ENCODE measurements around the gene AGAP3. TPM values are rescaled to one million over a fixed set of nuclear protein-coding genes. Genes with fewer than 3 reads are reported as not detected.

AGAP3 gene
- total RNA-seq, 2 donors from 2014 or later = 50.8 to 64.0 TPM

DNA sequence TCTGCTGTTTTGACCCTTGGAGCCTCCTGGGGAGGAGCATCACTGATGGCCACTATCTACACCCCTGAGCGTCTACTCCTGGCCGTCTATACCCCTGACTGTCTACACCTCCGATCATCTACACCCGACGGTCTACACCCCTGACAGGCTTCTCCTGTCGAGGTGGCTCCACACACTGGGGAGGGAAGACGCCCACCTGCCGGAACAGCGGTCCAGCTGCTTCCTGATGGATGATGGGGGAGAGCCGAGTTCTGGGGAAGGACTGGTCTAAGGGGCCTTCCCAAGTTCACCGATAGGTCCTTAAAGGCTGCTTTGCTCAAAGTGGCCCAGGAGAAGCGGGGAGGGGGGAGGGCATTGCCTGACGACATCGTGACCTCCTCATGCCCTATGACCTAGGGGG, 41.9 kb downstream of the AGAP3 start:
- DNase-seq = no peak
- intact Hi-C loops (cut with DNase I, micrococcal nuclease) = no loop called here
- no peak for ATAC-seq

GRCh38 chr7:151128716-151129115, 42.4 kb downstream of the AGAP3 start:
- ATAC-seq = no peak
- intact Hi-C loops (cut with DNase I, micrococcal nuclease) = no loop called here
- DNase-seq = no peak

- no peak for DNase-seq
- intact Hi-C loops (cut with DNase I, micrococcal nuclease) = no loop called here
- no peak for ATAC-seq
Observed at GRCh38 chr7:151129117-151129959, 43.1 kb downstream of the AGAP3 start.

DNA sequence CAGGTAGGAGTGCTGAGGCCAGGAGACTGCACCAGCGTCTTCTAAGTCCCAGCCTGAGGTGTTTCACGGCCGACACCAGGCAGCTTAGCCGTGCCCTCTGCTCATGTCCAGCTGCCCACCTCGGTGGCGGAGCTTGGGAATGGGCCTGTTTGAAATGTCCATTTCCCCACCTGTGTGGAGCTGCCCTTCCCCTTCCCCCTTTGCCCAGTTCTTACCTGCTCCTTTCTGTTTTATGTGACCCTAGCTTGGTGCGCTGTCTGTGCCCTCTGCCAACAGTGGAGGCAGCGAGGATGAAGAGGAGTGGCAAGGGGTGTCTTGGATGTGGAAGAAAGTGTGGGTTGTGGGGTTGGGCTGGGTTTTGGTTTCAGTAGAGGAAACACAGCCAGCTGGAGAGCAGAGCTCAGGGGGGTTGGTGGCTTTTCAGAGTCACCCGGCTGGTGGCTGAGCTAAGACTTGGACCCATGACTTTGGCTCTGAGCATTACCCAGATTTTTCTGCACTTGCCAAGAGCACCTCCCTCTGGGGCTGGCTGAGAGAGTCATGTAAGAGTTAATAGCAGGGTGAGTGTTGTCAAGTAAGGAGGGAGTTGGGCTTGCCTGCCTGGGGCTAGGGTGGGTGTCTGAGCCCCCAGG, 43.8 kb downstream of the AGAP3 start:
- no peak for ATAC-seq
- no peak for DNase-seq

GRCh38 chr7:151130741-151131157, 44.5 kb downstream of the AGAP3 start:
- DNase-seq = no peak
- no peak for ATAC-seq
- intact Hi-C loops (cut with DNase I, micrococcal nuclease) = no loop called here

More for the DNA sequence above, 43.8 kb downstream of the AGAP3 start:
- intact Hi-C loops (cut with DNase I, micrococcal nuclease) = no loop called here

DNA sequence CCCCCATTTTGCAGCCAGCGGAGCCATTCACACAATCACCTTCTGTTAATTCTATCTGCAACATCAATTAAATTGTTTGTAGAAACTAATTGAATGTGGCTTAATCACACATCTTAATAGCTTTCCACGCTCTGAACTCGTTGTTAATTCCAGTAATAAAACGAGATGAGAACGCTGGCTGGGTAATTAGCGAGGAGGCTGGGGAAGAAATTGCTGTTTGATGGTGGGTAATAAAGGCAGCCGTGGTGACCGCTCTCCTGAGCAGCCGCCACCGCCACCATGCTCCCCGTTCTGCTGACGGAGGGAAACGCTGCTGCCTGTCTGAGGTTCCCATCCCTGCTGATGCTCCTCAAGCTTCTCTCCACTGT, 44.9 kb downstream of the AGAP3 start:
- ATAC-seq (no peak), DNase-seq (no peak)
- intact Hi-C loops (cut with DNase I, micrococcal nuclease) = no loop called here

GRCh38 chr7:151131592-151132293, 45.5 kb downstream of the AGAP3 start:
- intact Hi-C loops (cut with DNase I, micrococcal nuclease) = no loop called here
- ATAC-seq = no peak
- no peak for DNase-seq

- intact Hi-C loops (cut with DNase I, micrococcal nuclease) = no loop called here
- DNase-seq (no peak), ATAC-seq (no peak)
Observed at GRCh38 chr7:151132461-151133205, 46.4 kb downstream of the AGAP3 start.

DNA sequence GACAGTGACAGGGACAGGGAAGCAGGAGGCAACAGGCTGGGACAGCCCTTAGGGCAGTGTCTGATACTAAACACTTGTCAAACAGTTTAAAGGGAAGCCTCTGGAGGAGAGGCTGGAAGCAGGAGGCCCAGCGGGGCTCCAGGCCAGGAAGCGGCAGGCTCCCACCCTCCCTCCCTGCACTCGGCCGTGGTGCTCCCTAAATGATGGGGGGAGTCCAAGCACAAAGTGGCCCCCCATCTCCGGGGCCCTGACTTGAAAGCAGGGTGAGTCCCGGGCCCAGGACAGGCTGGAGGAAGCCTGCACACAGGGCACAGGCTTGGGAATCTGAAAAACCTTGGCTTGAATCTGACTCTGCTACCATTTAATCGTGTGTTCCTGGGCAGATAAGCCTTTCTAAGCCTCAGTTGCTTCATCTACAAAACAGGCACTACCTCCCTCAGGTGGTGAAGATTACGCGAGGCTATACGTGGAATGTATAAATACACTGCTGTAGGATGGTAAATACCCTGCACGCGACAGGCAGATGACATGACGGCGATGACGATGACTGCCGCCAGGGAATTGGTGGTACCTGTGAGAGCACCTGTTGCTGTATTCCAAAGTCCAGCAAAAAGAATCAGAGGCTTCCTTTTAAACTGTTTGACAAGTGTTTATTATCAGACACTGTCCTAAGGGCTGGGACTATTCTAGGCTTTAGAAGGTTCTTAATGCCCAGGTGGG, 47.2 kb downstream of the AGAP3 start:
- no peak for DNase-seq
- intact Hi-C loops (cut with DNase I, micrococcal nuclease) = no loop called here

GRCh38 chr7:151133986-151134742, 47.9 kb downstream of the AGAP3 start:
- DNase-seq (no peak), ATAC-seq (no peak)
- intact Hi-C loops (cut with DNase I, micrococcal nuclease) = no loop called here

More for the DNA sequence above, 47.2 kb downstream of the AGAP3 start:
- ATAC-seq = peak; percentile 14

GRCh38 chr7:151134743-151135524, 48.7 kb downstream of the AGAP3 start:
- DNase-seq = no peak
- intact Hi-C loops (cut with DNase I, micrococcal nuclease) = no loop called here
- no peak for ATAC-seq

DNA sequence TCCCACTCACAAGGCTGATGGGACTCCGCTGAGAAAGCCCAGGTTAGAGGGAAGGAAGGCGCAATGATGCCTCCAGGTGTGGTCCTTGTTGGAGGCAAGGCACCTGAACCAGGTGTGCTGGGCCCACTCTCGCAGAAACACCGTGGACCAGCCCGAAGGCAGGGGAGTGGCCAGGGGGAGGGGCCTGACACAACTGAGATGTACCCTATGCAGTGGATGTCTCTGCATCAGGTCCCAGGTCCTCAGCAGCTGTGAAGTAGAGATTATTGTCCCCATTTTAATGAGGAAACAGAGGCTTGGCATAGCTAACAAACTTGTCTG, 49.2 kb downstream of the AGAP3 start:
- no peak for ATAC-seq
- intact Hi-C loops (cut with DNase I, micrococcal nuclease) = no loop called here
- no peak for DNase-seq

GRCh38 chr7:151135866-151136843, 49.9 kb downstream of the AGAP3 start:
- intact Hi-C loops (cut with DNase I, micrococcal nuclease) = no loop called here
- DNase-seq = no peak
- ATAC-seq = no peak

GRCh38 chr7:151137076-151137675, 50.9 kb downstream of the AGAP3 start:
- intact Hi-C loops (cut with DNase I, micrococcal nuclease) = no loop called here
- ATAC-seq (no peak), DNase-seq (no peak)

- no peak for DNase-seq
- ATAC-seq = no peak
- intact Hi-C loops (cut with DNase I, micrococcal nuclease) = no loop called here
Observed at GRCh38 chr7:151137791-151138152, 51.5 kb downstream of the AGAP3 start.
